Measurements from ENCODE around the gene COTL1.

DNA sequence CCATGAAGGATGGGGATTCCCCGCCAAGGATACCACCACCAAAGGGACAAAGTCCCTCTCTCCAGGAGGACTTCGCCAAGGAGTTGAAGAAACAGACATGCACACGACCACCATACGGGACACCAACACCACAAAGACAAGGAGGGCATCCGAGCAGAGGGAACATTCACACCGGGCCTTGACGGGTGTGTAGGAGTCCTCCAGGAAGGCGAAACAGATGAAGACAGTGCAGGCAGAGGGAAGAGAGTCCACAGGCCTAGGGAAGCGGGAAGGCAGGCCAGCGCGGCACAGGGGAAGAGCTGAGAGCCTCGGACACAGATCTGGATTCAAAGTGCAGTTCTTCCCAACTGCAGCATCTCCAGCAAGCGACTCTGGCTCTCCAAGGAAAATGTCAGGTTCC is 10.8 kb downstream of the COTL1 start:
- TF ChIP-seq, protein P1, sequence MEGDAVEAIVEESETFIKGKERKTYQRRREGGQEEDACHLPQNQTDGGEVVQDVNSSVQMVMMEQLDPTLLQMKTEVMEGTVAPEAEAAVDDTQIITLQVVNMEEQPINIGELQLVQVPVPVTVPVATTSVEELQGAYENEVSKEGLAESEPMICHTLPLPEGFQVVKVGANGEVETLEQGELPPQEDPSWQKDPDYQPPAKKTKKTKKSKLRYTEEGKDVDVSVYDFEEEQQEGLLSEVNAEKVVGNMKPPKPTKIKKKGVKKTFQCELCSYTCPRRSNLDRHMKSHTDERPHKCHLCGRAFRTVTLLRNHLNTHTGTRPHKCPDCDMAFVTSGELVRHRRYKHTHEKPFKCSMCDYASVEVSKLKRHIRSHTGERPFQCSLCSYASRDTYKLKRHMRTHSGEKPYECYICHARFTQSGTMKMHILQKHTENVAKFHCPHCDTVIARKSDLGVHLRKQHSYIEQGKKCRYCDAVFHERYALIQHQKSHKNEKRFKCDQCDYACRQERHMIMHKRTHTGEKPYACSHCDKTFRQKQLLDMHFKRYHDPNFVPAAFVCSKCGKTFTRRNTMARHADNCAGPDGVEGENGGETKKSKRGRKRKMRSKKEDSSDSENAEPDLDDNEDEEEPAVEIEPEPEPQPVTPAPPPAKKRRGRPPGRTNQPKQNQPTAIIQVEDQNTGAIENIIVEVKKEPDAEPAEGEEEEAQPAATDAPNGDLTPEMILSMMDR (IDR thresholded peaks at IDR 0.05): no peak
- no peak for TF ChIP-seq POLR2AphosphoS5 (IDR thresholded peaks at IDR 0.05)
